ENCODE results near the gene DEPP1. TPM values are rescaled to one million over a fixed set of nuclear protein-coding genes. Genes with fewer than 3 reads are reported as not detected.

The DEPP1 gene
- total RNA-seq, 6 experiments from 2014 or later: 5.3 to 94.6 (median 71.5) TPM

GRCh38 chr10:45003432-45004000, 24.9 kb upstream of the DEPP1 start:
- DNase-seq: no peak
- no peaks in the 10 kb centered on the region for H3K27me3 ChIP-seq
- TF ChIP-seq CTCF (IDR thresholded peaks at IDR 0.05) (no peak), POLR2A (IDR thresholded peaks at IDR 0.05) (no peak)
- no peak overlapping the region for H3K27ac ChIP-seq
- H3K4me1 ChIP-seq: peaks cover 0 to 43% (median 10%) of the 10 kb centered on the region in 4 donors
- intact Hi-C loops (cut with DNase I): no loop called here
- no peak overlapping the region for H3K4me3 ChIP-seq
- 89% methylated on average over 9 of the region's 10 CpGs for WGBS (ENCODE audit: insufficient coverage, low coverage, low lambda C conversion rate, missing lambda C conversion rate)
- H3K9me3 ChIP-seq: no peaks in the 10 kb centered on the region
- no peaks in the 10 kb centered on the region for H3K36me3 ChIP-seq
- ATAC-seq: no peak

DNA sequence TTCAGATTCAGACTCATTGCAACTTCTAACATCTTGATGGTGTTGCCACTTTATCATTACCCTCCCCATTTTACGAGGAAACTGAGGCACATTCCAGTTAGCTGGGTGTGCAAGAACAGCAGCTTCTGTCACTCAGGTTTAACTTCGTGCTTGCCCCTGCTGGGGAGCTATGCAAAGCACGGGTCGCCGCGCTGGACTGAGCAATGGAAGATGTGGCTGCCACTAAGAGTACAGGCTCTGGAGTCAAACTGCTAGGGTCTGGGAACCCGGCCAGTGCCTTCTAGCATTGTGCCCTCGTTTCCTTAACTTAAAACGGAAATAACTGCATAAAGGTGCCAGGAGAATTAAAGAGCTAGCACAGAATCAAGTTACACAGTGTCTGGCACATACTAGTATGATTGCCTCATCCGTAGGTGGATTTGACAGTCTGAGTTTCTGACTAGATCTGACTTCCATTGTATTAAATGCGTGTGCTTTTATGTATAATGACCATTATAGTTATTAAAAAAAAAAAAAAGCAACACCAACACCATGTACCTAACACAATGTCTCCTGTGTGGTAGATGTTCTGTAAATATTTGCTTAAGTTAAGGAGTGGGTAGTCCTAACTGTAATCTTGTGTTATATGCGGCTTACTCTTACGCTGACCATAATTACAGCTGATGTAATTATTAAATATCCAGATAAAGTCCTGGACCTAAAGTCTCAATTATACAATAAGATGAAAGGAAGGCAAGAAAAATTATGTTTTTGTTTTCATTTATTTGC, 23.0 kb upstream of the DEPP1 start:
- intact Hi-C loops (cut with DNase I): no loop called here
- peak overlapping the region; percentile 54 to 69 (median 65) for H3K4me3 ChIP-seq
- H3K27ac ChIP-seq: peak overlapping the region; percentile 92 to 96 (median 94)
- no peak for TF ChIP-seq POLR2A (IDR thresholded peaks at IDR 0.05)
- TF ChIP-seq CTCF (IDR thresholded peaks at IDR 0.05): peak in 1 of 4 donors; percentile 3
- H3K4me1 ChIP-seq: peaks cover 0 to 59% (median 15%) of the 10 kb centered on the region in 4 donors
- H3K27me3 ChIP-seq: no peaks in the 10 kb centered on the region
- DNase-seq (peak; percentile 81 to 83 (median 83)), ATAC-seq (peak; percentile 55 to 67 (median 60))
- no peaks in the 10 kb centered on the region for H3K36me3 ChIP-seq
- WGBS (ENCODE audit: insufficient coverage, low coverage, low lambda C conversion rate, missing lambda C conversion rate): 3% methylated on average over 13 of the region's 13 CpGs
- no peaks in the 10 kb centered on the region for H3K9me3 ChIP-seq

DNA sequence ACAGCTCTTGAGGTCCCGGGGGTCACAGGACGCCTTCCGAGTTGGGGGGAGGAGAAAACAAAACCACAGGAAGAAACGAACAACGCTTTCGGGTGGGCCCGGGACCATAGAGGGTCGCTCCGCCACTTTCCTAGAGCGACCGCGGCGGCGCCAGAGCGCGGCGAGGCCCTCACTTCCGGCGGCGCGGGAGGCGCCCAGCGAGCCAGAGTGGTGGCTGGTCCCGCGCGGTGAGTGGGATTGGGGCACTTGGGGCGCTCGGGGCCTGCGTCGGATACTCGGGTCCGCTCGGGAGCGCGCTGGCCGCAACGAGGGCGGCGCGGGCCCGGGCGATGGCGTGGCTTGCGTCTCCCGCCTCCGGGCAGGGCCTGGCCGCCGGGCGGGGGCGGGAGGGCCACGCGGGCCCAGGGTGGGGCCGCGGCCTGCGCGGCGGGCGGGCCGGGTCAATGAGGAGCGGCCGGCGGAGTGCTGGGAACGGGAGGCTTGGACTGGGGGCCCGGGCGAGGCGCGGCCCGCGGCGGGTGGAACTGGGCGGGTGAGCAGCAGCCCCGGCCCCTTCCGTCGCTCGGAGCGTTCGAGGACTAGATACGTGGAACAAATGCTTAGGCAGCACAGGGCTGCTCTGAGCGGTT, 22.3 kb upstream of the DEPP1 start, which contains the start of gene ZNF22:
Gene ZNF22, plus strand, starts transcription at position 172 of the 629 bp plus-strand sequence. CDS start 2,446 bp downstream, outside the sequence.
- intact Hi-C loops (cut with DNase I): no loop called here
- no peaks in the 10 kb centered on the region for H3K9me3 ChIP-seq
- H3K36me3 ChIP-seq: no peaks in the 10 kb centered on the region
- peak within 1 kb of the TSS; percentile 54 to 69 (median 65) for H3K4me3 ChIP-seq
- DNase-seq (peak; percentile 74 to 77 (median 76)), ATAC-seq (peak; percentile 42 to 69 (median 66))
- 1% methylated on average over 36 of the region's 79 CpGs for WGBS (ENCODE audit: insufficient coverage, low coverage, low lambda C conversion rate, missing lambda C conversion rate)
- TF ChIP-seq CTCF (IDR thresholded peaks at IDR 0.05) (peak in 2 of 4 donors; percentile 15 to 18), POLR2A (IDR thresholded peaks at IDR 0.05) (peak; percentile 74)
- H3K4me1 ChIP-seq: peaks cover 0 to 66% (median 18%) of the 10 kb centered on the region in 4 donors
- no peaks in the 10 kb centered on the region for H3K27me3 ChIP-seq
- H3K27ac ChIP-seq: peak within 1 kb of the TSS; percentile 92 to 96 (median 94)

GRCh38 chr10:45000138-45000751, 21.6 kb upstream of the DEPP1 start:
- DNase-seq (peak; percentile 73 to 82 (median 75)), ATAC-seq (peak; percentile 29 to 68 (median 43))
- intact Hi-C loops (cut with DNase I): no loop called here
- no peak for TF ChIP-seq POLR2A (IDR thresholded peaks at IDR 0.05)
- 10% methylated on average over 12 of the region's 12 CpGs for WGBS (ENCODE audit: insufficient coverage, low coverage, low lambda C conversion rate, missing lambda C conversion rate)
- Histone ChIP-seq H3K9me3 (no peaks in the 10 kb centered on the region), H3K36me3 (no peaks in the 10 kb centered on the region), H3K27me3 (no peaks in the 10 kb centered on the region), H3K4me1 (peaks cover 0 to 68% (median 23%) of the 10 kb centered on the region in 4 donors), H3K4me3 (peak overlapping the region; percentile 54 to 69 (median 65)), H3K27ac (peak overlapping the region; percentile 92 to 96 (median 94))
